ENCODE data around the gene PHF21A.

PHF21A gene

DNA sequence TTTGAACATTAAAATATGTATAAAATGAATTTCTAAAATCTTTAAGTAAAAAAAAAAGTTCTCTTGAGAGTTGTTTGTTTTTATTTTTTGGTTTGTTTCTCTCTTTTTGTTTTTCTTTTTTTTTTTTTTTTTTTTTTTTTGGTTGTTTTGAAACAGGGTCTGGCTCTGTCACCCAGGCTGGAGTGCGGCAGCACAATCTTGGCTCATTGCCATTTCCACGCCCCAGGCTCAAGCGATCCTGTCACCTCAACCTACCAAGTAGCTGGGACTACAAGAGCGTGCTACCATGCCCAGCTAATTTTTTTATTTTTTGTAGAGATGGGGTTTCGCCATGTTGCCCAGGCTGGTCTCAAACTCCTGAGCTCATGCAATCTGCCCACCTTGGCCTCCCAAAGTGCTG, 139.4 kb downstream of the PHF21A start:
- peak in 1 of 14 donors; percentile 28 for DNase-seq

DNA sequence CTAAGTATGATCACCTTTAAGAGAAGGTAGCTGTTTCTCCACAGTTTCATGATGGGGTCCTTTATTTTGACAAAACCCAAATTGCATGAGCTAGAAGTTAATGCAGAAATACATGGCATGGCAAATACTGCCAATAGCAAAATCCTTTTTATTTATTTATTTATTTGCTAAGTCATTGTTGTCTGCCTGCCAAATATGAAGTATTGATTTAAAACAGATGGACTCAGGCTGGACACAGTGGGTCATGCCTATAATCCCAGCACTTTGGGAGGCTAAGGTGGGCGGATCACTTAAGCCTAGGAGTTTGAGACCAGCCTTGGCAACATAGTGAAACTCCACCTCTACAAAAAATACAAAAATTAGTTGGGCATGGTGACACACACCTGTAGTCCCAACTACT, 146.4 kb downstream of the PHF21A start:
- no peak for DNase-seq

DNA sequence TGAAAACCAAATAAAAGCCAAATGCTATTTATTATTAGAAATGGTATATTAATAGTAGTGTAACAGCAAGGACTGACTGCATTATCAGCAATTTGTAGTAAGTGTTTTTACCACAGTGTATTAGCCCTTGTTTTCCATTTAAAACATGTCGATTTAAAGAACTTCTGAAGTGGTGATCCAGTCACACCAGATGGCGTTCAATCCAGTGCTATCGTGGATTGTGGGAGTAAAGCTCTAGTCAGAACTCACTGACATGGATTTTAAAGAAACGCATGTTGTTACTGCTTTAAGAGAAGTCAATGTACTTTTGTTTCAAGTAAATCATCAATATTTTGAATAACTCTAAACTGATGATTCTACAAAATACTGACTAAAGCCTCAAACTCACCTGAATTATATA, 147.7 kb downstream of the PHF21A start:
- no peak for DNase-seq

DNA sequence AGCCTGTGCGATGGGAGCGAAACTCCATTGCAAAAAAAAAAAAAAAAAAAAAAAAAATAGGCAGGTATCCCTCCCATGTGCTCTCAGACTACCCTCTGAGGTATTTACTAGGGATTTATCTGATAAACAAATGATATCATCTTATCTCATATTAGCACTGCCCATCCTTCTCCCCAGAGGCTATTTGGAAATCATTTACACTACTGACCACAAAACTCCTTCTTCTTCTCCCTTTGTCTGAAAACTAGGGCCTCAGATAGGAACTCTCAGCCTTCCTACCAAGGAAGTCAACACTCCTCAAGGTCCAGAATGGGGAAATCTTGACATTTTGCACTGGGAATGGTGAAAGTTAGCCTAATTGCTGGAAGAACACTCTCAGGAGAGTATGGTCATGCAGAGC, 152.4 kb downstream of the PHF21A start:
- no peak for DNase-seq

DNA sequence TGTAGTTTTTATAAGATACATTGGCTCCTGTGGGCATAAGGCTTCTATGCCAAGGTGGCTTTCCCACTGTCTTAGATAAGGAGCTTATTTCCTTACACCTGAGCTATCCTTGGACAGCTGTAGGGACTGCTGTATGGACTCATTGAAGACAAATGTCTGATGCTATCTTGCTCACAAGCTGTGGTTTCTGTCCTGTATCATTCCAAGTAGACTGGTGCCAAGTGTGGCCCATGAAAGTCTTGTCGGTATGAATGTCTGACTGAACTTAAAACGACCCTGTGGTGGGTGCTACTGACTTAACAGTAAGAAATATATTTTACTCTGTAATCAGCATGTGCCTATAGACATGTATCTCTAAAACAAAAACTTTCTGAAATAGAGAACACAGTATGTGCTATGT, 153.7 kb downstream of the PHF21A start:
- no peak for DNase-seq

DNA sequence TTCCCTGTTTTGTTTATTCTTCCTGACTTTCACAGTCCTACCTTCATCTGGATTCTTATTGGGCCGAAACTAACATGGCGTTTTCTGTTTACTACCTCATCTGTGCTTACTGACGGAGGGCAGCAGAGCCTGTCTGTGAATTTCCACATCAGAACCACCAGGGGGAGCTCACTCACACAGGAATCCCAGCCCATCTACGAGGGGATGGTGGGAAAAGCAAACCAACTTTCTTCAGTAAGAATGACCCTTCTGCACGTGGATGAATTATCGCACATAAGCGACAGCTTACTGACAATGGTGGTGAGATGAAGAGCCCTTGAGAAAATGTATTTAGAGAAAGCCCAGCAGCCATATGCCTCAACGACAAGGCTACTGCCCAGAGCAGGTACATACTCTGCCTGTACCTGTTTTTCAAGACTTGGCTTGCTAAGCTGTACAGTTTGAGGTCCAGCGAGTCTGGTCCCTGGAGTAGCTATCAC, 156.3 kb downstream of the PHF21A start:
- DNase-seq, result peak in 11 of 14 donors; percentile 6 to 72 (median 31)

DNA sequence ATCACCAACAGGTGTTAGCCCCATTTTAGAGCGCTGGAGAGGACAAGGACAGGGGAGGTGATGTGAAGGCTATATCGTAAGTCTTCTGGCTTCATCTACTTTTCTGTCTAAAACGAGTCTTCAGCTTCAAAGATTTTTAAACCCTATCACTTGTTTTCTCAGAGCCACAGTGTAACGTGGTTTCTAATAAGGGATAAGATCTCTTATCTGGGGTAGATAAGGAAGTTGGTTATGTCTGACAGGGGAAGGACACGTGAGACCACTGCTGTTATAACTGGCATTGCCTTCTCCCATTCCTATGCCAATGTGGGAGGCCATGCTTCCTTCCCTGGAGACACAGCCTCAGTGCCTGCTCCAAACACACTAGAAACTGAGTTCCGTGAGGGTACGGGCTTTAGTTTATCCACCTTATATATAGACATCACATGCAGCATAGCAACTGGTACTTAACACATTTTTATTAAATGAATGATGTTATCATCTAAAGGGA, 159.5 kb downstream of the PHF21A start:
- DNase-seq, result no peak

DNA sequence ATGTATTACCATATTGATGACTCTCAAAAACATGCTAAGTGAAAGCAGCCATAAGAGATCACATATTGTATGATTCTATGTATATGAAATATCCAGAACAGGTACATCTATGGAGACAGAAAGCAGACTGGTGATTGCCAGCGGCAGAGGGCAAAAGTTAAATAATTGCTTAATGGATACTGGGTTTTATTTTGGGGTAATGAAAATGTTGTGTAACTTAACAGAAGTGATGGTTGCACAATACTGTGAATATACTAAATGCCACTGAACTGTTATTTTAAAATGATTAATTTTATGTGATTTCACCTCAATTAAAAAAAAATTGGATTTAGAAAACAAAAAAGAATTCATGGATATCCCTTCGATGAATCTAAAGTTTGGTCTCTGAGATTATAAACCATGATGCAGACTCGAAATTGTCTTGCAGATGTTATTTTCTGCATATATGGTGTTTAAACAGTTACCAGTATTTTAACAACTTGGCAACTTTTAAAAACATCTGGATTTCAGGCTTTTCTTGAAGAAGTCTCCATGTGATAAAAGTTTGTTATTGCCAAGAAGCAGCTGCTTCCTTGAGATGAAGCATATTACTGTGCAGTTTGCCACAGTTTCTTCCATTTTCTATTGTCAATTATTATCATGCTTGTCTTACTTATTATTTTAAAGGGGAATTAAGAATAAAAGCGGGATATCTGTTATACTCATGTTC, 160.7 kb downstream of the PHF21A start:
- no peak for DNase-seq

DNA sequence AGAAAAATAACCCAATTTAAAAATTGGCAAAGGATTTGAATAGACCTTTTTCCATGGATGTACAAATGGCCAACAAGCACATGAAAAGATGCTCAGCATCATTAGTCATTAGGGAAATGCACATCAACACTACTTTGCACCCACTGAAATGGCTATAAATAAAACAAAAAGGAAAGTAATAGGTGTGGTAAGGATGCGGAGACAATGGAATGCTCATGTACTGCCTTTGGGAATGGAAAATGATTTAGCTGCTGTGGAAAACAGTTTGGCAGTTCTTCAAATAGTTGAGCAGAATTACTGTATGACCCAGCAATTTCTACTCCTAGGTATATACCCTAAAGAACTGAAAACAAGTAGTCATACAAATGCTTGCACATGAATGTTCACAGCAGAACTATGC, 161.4 kb downstream of the PHF21A start:
- no peak for DNase-seq

DNA sequence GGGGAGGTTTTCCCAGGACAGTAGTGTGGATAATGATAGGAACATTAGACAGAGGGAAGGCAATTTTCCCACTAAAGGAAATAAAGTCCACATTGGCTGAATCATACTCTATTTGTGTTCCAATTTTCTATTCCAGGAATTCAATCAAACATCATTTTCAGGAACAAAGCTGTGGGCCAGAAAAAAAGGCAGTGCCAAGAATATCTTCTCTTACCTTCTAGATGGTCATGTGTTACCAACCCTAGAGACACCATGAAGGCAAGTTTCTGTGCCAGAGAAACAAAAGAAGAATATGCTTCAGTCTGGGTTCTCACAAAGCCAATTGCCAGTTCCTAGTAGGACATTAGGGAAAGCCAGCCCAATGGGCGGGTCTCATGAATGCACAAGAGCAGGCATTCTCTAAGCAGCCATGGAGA, 171.3 kb downstream of the PHF21A start:
- DNase-seq, result peak in 3 of 14 donors; percentile 4 to 30 (median 17)

DNA sequence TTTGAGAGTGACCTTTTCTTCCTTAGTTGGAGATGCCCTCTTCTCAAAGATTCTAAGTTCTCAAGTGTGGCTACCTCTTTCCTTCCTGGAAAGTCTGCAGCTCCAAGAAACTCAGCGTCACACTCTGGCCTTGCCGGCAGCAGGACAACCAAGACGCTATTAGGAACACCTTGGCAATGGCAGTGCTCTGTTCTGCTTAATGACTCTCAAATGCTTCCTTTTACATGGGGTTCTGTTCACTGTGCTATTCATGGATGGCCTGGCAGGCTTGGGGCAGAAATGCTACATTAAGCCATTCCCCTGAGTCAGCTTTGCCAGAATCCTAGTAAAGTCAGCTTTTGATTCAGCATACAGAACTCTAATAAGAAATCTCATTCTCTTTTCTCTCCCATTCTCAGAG, 172.9 kb downstream of the PHF21A start:
- DNase-seq, result peak in 6 of 14 donors; percentile 10 to 66 (median 36)

DNA sequence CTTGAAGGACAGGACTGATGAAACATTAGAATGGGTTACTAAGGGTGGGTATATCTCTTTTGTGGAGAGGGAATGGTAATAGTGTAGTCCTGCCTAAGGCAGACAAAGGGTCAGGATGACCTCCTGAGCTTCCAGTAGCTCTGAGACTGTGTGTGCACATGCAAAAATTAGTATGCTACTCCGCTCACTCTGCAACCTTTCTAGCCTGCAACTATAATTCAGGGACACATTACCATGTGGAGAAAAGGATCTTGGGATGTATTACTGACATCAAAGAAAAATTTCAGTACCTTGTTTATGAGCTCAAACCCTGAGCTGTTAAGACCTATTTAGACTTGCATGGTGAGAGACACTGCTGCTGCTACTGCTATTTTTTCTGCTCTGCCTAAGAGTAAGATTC, 173.4 kb downstream of the PHF21A start:
- DNase-seq, result no peak

DNA sequence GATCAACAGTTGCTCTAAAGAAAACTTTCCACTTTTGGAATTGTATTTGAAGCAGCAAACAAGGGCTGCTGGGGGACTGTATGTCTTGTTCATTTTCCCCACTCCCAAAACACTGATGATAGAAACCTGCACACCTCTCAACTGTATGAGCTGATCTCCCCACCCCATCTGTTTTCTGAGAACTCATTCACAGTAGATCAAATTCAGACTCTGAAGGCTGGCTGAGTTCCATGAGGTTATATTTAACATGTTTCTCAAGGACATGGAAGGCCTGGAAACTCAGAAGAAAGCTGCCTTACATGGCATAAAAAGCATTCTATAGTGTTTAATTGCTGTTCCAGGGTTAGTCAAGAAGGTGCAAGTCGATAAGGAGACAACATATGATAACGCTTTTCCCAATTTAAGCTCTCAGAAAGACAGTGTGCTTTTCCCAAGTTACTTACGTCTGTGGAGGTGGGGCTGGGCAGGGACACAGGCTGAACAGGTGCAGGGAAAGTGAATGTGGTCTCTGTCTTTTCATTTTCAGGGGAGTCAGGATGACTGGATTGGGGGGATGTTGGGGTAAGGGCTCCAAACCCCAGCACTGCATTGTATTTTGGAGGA, 175.8 kb downstream of the PHF21A start:
- DNase-seq, result no peak

DNA sequence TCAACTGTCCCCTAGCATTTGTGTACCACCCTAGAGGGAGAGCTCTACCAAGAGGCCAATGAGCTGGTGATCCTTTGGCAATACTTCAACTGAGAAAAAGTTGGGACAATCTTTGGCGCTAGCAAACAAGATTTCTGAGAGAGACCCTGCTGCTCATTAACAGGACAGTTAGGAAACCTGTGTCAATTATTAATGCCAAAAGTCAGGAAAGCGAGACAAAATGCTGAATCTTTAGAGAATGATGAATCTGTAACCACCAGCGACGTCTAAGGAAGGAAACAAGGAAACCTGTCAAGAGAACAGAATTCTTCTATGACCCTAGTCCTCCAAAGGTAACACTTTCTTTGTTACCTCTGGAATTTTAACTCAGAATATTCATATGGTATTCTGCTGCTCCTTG, 178.9 kb downstream of the PHF21A start:
- no peak for DNase-seq

DNA sequence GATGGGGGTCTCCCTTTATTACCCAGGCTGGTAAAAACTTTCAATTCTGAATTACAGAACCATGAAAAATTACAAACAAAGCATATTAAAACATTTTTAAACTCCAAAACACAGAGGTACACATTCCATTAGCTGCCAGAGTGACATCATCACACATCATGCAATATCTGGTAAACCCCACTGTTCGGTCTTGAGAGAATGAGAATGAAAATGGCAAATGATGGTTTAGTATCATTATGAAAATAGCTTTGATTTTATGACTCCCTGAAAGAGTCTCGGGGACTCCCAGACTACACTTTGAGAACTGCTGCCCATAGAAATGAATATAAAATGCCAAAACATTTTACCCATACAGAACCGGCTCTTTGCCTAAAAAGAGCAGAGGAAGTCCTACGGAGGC, 180.0 kb downstream of the PHF21A start:
- no peak for DNase-seq

DNA sequence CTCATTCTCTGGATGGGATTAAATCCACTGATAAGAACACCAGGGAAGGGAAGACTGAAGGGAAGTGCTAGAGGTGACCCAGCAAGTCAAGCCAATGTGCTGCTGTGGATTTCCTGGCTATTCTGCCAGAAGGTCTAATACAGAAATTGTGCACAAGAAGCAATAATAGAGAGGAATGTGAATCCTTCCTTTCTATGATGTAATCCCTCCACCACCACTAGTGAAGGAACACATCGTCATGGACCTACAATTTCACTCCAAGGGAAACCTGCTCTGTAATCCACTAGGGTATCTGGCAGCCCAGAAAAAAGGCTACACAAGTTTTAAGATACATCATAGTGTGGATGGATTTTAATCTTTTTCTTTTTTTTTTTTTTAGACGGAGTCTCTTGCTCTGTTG, 181.4 kb downstream of the PHF21A start:
- no peak for DNase-seq

DNA sequence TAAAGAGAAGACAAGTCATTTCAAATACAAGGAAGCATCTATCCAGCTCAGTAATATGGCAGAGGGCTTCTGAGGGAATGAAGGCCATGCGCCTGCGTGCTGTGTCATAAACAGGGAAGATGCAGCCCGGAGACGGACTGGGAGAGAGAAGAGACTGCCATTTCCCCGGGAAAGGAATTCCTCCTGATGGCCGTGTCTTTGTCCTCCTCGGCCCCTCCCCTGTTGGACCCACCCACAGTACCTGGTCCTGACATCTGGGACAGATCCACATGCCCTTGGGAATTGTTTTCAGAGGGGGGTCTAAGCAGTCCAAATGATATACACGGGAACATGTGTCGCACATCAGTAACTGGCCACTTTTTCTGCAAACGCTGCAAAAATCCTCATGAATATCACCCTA, 183.3 kb downstream of the PHF21A start:
- DNase-seq, result no peak

DNA sequence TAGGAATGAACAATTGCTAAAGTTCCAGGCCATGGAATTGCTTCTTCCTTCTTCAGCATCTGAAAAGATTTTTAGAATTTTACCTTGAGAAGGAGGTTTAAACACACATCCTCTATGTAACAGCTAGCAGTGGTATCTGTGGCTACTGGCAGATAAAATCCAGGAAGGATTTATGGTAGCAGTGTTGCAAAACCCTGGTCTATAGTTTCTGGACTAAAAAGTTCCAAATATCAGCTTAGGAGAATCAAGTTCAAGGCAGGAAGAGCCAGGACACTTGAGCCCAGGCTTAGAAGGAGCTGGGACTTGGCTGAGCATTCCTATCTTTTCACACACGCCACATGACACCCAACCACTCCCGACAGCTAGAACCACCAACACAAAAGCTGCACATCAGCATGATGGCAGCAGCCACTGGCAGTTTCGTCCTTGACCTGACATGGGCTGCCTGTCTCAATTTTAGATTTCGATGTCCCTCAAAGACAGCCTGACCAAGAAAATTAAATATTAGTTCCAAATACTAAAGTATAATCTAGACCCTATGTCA, 184.7 kb downstream of the PHF21A start:
- DNase-seq, result no peak

DNA sequence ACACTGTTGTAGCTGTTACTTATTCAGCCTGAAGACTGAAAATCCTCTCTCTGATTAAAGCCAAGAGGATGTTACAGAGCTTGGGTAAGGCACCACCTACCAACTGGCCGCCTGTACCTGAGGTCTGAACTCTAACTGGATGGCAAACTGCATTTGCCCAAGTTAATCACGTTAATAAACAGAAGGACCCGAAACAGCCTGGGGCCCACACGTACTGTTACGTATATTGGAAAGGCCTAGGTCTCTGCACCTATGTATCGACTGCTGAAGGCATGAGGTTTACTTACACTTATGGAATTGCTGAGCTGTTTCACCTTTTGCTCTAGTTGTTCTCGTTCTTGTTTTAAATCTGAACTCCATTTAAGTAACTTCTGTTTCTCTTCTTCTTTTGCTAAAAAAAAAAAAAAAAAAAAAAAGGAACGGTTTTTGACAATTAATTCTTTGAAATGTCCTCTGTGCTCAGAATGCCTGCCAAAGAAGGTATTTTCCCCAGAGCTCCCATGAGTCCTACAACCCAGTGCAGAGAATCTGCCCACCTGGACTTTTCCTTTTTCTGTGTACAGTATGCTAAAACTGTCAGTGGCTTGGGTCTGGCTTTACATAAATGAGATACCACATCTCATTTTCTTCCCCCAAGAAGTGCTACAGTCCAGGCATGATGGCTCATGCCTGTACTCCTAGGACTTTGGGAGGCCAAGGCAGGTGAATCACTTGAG, 185.7 kb downstream of the PHF21A start:
- DNase-seq, result no peak

DNA sequence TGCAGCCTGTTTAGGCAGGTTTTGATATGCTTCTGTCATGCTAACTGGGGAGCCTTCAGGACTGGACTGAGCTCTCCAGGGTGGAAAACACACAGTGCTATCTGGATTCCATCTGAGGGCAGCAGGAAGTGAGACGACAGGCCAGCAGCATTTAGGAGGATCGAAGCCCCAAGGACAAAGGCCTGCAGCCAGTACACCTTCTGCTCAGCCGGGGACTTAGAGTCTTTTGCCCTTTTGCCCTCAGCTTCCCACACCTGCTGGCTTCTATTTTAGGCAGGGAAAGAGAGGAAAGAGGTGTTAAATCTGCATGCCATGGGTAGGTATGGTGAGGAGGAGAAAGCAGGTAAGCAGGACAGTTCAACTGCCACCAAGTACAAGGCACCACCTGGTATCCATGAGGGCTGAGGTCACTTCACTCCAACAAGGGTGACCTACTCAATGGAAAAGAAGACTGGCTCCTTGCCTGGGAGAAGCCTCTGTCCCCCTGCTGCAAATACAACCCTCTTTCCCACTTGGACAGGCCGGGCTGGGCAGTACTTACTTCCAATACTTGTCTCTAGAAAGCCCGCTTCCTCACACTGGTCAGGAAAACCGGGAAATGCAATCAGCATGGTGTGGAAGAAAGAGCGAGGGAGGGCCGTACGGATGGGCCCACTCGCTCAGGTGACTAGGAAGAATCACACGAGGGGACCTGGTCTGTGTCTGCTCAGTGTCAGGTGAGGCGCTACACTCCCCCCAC, 186.5 kb downstream of the PHF21A start:
- no peak for DNase-seq

DNA sequence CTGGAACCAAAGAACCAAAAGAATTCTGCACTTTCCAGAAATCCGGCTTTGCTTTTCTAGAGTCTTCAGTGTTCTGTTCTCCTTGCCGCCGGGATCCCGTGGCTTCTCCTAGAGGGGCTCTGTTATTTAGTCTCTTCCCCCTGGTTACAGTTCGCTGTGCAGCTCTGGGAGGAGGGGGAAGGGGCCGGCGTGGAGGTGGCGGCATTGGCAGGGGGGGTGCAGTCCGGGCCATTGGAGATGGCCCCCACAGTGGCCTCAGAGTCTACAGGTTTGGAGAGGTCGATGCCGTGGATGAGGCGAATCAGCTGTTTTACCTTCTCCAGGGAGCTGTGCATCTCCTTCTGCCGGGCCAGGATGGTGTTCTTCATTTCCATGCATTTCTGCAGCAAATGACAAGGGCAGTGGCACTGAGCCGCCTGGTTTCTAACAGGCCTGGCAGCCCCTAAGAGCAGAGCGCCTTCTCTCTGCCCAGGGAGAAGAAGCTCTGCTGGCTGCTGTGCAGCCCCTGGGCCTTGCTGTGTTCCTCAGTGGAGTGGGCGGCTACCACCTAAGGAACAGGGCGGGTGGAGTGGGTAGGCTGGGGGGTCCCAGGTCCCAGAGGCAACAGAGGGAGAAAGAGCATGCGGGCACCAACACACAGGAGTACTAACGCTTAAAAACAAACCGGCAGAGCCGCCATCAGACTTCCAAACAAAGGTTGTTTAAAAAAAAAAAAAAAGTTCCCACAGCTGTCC, 187.2 kb downstream of the PHF21A start:
- DNase-seq, result no peak
